Activated CD8-positive, alpha-beta memory T cell treated with anti-CD3 and anti-CD28 coated beads for 24 hours (primary cell): Measurements from ENCODE around the gene ABCC12.
"Not testable (repeated sequence)": the region's sequence is repeated elsewhere in the genome, so short reads cannot be mapped to it uniquely, and the experiment has no call there.

ENCODE experiments used
- DNase-seq: peaks from one replicate; pipeline ENCODE4 v3.0.0-alpha.2; 2020

Gene ABCC12

DNA sequence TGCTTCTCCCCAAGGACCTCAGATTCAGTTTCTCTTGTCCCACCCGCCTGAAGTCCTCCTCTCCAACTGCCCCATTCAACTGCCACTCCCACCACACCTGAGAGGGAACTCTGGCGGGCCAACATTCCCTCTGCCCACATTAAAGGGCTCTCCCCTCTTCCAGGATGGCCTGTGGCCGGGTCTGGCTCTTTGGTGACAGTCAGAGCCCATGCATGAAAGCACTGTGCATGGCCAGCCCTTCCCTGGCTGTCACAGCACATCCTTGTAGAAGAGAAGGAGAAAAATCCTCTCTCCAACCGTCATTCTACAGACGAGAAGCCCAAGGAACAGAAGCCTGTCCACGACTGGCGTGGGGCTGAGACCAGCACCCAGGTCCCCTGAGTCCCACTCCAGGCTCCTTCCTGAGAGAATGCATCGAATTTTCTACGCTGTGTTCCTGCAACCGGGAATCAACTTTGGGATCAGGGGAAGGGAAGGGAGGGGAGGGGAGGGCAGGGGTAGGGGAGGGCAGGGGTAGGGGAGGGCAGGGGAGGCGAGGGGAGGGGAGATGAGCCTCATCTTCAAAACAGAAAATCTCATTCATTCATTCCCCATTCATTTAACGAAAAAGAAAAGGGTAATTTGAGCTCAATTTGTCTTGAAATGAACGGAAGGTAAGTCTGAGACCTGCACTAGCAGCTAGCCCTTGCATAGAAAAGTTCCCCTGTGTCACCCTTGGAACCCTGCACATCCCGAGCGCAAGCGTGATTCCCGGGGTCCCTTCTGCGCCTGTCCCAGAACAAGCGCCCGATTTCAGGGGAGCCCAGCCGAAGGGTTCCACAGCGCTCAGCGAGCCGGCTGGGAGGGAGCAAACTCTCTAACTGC, at the start of gene ABCC12:
Gene ABCC12, minus strand, starts transcription at position 68 of the 864 bp plus-strand sequence. CDS start 9,569 bp downstream, outside the sequence.
- no peak for DNase-seq

DNA sequence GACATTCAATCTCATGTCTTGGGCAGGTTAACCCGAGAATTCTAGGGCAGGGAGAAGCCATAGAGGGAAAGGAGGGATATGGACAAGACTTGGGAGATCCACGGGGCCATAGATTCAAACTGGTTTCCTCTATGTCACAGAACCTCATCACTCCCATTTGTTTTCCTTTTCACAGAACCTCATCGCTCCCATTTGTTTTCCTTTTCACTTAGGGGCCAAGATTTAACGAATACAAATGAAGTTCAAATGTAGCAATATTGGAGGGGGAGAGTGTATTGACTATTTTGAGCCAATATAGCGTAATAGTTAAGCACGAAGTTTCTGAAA, 49.0 kb upstream of the ABCC12 start:
- DNase-seq = no peak

DNA sequence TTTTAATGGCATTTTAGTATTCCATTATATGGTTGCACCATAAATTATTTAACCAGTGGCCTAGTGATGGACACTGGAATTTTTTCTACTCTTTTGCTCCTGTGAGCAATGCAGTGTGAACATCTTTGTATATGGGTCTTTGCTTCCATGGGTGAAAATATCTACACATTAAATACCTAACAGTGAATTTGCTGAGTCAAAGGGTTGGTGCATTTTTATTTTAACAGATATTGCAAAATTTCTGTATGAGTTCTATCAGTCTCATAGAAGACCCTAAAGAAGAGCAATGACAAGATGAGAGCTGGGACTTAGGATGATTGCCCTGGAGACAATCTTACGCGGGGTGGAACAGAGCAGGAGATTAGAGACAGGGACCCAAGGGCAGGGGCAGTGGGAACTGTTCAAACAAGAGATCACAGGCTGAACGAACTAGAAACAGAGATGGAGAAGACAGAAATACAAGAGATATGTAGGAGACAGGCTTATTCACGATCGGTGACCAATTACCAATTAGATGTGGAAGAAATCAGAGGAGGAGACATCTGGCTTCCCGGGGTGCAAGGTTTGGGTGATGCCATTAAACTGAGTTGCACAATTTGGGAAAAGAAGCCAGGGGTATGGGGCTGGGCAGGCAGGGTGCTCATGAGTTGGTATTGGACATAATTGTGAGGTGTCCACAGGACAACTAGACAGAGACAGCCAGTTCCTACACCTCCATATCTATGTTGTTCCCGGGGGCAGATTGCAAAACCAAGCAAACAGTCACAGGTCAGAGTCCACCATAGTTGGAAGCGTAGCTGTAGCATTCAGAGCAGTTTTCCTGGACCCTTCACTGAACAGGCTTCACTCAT, 48.4 kb upstream of the ABCC12 start:
- DNase-seq = no peak

DNA sequence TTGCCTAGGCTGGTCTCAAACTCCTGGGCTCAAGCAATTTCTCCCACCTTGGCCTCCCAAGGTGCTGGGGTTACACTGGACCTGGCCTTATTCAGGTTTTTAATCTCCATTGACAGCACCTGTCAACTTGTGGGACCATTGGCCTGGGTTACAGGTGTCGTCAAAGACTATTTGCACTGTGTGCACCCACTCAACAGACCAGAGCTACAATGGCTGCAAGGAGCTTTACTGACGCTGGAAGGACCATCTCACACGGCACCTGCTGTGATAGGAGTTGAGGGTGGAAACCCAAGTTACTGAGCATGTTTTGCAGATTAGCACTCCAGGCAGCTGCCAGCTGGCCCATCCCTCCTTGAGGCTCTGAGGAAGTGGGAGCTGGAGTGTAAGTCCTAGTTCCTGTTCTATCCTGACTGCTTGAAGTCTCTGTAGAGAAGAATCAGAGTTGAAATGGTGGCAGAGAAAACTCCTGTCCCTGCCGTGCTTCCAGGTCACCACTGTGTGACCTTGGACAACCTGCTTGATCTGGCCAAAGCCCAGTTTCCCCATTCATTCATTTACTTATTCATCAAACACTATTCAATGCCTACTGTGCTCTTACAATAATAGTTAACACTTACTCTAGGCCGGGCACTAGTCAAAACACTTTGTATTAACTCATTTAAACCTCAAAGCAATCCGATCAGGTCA, 45.9 kb upstream of the ABCC12 start:
- DNase-seq = no peak

DNA sequence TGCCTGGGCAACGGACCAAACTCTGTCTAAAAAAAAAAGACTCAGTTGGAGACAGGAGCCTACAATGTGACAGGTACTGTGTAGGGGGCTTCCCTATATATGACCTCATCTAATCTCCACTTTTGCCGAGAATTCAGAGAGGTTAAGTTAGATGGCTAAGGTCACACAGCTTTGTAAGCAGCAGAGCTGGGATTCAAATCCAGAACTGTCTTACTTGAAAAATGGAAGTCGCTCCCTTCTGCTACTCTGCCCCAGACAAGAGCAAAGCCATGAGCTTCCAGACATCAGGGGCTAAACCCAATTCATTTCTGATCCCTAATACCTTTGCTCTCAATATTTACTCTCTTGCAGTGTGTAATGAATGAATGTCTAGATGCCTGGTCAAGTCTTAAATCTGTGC, 41.5 kb upstream of the ABCC12 start:
- DNase-seq = no peak

DNA sequence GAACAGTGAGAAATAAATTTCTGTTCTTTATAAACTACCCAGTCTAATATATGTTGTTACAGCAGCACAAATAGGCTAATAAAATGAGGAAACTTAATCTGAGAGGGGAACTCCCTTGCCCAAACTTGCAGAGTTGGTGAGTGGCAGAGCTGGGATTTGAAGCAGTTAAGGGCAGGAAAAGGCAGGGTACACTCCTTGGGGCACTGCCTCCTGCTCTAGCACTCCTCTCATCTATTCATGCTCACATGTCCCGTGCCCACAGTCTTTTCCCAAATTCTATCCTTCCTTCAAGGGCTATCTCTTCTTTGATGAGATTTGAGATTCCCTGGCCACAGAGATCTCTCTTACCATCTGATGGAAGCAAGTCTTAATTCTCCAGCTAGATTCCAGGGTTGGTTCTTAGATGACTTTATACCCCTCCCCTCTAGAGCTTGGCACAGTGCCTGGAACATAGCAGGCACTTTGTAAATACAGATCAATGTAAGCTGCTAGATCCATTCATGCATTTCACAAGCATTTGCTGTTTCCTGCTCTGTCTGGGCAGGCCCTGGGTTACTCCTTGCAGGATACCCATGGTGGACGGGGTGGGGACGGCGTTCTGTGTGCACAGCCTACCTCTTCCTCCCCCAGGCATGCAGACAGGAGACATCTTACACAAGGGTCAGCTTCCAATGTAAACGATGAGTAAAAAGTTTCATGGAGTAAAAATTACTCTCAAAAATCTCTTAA, 39.2 kb upstream of the ABCC12 start:
- no peak for DNase-seq

DNA sequence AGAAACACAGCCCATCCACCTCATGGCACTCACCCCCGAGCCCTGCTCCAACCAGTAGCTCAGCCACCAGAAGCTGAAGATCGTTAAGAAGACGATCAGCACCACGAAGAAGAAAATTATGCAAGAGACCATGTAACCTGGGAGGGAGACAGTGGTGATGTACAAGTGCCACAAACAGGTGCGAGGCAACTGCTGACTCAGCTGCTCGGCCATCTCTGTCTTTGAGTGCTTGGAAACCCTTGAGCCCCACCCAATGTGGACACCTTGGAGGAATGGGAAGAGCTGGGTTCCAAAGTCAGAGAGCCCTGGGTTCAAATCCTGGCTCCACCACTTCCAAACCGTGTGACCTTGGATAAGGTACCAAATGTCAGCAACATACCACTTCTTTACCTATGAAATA, 38.1 kb upstream of the ABCC12 start:
- no peak for DNase-seq

DNA sequence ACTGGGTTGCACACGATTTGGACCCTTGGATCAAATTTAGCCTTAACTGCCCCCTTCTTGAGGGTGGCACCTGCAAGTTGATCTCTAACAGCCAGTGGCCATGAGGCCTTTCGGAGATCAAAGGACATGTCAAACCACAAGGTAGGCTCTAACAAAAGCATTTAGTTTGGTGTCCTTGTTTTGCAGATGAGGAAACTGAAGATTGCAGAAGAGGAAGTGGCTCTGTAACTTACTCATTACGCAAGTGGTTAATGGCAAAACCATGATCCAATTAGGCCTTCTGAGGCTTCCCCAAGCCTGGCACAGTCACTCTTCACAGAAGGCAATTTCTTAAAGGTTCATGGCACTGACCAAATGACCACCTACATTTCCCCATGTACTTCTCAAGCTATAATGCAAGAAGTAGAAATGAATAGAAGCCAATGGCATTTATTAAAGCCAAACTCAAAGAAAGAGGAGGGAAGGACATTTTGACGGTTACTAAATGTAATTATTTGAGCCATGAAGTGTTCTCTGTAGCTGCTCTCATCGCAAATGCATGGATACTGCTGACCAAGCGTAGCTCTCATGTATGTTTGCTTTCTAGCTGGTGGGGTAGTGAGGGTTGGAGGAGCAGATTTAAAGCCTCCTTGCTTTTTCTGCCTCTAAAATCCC, 32.8 kb upstream of the ABCC12 start:
- DNase-seq = no peak

DNA sequence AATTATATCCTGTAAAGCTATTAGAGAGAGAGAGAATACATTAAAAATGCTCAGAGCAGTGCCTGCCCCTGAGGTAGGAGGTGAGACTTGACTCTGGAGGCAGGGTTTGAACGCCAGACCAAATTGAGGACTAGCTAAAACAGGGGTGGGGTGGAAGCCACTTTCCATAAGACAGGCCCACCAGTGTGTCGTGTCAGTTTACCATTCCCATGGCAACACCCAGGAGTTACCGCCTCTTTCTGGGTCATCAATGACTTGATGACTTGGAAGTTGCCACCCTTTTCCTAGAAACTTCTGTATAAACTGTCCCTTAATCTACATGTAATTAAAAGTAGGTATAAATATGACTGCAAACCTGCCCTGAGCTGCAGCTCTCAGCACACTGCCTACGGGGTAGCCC, 32.0 kb upstream of the ABCC12 start:
- DNase-seq = no peak

DNA sequence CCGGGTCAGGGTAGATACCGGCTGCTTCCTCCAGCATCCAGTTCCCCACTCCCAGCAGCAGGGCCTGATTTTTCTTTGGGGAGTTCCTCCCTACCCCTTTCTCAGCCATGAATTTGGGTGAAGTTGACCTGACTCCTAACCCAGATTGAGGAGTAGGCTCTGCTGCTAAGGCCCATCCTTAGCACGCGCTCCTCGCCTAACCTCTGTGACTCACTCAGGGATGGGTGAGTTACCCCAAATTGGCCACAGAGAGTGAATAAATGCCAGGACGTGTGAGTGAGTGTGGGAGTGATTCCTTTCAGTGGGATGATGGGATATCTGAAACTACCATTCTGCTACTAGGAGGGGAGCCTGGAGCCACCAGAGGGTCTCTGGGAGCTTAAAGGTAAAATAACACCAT, 28.9 kb upstream of the ABCC12 start:
- DNase-seq = no peak

DNA sequence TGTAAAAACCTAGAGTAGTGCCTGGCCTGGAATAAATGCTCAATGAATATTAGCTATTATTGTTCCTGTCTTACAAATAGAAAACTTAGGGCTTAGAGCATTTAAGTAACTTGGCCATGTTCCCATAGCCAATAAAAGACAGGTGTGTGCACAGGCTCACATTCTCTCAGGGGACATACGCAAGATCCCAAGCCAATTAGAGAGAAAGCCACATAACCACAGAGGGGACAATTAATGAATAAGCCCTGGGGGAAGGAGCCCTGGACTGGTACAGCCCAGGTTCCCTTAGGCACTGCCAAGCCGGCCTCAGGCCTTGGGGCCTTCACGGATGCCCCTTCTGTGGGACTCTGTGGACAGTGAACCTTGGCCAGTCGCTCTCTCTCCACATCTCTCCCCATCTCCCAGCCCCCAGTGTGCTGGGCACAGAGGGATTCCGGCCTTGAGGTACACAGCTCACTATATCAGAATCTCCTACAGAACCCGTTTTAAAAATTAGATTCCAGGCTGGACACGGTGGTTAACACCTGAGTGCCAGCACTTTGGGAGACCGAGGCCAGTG, 27.3 kb upstream of the ABCC12 start:
- no peak for DNase-seq

DNA sequence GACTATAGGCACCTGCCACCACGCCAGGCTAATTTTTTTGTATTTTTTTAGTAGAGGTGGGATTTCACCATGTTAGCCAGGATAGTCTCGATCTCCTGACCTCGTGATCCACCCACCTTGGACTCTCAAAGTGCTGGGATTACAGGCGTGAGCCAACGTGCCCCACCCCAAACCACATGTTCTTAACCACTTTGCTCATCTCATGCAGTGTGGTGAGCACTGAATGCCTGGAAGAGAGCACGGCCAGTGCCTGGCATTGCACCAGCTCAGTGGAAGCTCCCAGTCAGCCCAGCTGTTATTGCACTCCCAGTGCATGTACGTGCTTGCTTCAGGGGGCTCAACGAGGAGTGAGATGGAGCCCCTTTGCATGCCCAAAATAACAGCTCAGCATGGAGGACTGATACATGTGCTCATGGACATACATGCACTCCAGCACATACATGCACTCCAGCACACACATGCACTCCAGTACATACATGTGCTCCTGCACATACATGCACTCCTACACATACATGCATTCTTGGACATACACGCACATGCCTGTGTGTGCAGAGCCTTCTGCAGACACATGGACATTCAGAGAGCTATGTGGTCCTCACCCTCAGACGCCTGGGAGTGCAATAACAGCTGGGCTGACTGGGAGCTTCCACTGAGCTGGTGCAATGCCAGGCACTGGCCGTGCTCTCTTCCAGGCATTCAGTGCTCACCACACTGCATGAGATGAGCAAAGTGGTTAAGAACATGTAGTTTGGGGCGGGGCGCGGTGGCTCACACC, 26.1 kb upstream of the ABCC12 start:
- not testable (repeated sequence) for DNase-seq

DNA sequence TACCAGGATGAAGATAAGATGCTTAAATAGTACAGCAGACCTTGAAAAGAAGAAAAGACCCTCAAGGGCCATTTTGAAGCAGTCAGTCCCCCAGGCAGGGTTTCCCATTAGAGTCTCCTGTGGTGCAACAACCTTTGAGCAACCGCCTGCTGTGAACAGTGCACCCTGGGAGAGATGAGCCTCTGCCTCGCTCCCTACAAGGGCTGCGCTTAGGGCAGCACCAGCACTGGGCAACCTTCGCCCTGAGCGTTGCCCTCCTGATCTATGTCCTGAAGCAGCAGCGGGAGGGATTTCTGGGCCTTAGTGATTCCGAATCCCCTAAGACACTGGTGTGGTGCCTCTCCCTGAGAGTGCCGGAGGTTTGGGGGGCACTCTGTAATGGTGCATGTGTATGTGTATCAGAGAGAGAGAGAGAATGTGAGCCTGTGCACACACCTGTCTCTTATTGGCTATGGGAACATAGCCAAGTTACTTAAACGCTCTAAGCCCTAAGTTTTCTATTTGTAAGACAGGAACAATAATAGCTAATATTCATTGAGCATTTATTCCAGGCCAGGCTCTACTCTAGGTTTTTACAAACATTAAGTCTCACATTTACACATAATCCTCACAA, 25.2 kb upstream of the ABCC12 start:
- no peak for DNase-seq

DNA sequence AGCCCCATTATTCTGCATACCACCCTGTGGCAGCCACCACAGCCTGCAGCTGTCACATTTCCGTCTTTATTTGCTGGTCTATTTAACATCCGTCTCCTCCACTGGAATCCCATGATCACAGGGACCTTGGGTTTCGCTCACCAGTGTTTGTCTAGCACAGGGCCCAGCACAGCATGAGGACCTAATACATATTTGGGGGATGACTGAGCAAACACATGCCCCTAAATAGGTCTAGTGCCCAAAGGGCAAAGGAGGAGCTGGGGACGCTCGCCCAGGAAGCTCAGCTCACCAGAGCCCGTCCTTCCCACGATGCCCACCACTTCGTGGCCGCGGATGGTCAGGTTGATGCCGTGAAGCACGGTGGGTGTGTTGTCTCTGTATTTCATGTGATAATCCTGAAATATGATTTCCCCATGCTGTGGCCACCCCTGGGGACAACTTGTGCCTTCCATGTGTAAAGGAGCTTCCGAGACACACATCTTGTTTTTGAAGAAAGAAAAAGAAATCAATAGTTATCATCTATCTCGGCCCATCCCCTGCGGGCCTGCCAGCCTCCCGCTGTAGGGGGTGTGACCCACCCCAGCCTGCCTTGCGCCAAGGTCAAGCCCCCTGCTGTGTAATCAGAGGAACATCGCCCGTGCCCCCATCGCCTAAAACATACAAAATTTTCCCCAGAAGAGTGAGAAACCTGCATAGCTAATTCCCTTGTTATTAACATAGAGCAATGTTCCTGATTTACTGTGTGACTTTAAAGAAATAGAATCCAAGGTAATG, 21.0 kb upstream of the ABCC12 start:
- no peak for DNase-seq

DNA sequence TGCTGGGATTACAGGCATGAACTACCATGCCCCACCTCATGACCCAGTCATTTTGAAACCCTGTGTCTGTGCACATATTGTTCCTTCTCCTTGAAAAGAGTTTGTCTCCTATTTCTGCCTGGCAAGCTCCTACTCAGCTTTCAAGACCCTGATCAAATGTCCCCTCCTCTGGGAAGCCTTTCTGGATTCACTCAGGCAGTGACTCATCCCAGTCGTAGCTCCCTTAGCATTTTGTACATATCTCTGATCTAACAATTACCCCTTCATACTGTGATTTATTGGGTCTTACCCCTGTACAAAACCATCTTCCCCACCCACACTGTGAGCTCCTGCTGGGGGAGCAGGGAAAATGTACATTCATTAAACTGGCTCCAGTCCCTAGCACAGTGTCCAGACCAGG, 18.1 kb upstream of the ABCC12 start:
- no peak for DNase-seq

DNA sequence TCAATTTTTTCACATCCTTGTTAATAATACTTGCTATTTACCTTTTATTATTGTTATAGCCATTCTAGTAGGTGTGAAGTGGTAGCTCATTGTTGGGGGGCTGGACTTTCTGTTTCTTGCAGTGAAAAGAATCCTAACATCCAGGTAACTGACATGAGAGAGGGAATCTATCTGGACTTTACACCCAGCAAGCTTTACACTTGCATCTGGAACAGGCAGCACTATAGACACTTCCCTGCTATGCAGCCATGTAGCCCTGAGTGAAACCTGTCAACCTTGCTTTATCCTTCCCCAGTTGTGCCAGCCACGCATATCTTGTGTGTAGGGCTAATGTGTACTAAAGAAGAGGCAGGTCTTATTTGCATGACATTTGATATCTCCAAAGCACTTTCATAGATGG, 16.9 kb upstream of the ABCC12 start:
- DNase-seq = no peak

DNA sequence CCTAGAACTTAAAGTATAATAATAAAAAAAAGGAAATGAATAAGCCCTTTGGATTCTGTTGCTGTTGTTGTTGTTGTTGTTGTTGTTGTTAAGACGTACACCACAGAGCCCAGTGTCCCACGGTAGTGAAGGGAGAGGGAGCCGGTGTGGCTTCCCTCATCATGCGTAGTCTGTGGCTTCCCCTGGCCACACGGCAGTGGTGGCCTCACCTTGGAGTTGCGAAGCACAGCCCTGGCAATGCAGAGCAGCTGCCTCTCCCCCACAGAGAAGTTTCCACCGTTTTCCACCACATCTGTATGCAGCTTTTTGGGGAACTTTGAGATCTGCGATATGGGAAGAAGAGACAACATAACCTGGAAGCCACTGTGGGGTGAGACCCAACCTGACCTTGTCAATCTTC, 14.1 kb upstream of the ABCC12 start:
- DNase-seq = no peak

DNA sequence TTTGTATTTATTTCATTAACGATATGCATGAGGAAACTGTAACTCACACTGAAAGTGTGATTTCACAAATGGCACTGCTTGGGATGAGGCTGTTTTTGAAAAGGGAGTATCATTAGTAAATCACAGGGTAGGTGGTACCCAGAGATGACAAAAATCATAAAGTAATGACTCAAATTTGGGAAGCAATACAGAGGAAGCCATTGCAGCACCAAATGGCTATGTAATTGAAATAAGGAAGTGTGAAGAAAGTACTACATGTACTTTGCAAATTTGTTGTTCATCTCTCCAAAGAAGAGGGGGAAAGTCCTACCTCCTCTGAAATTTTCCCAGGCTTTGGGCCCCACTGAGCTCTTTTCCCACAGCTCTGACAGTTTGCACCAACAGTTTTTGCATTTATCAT, 12.3 kb upstream of the ABCC12 start:
- no peak for DNase-seq

DNA sequence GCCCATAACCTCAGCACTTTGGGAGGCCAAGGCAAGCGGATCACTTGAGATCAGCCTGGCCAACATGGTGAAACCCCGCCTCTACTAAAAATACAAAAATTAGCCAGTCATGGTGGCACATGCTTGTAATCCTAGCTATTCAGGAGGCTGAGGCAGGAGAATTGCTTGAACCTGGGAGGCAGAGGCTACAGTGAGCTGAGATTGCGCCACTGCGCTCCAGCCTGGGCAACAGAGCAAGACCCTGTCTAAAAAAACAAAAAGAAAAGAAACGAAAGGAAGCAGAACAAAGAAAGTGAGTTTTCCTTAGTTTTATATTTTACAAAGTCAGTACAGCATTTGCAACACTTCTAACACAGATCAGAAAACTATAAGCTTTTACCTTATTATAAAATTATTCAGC, 10.8 kb upstream of the ABCC12 start:
- not testable (repeated sequence) for DNase-seq
